HCT116 (cell line): ENCODE measurements around the gene MCM8. TPM values are rescaled to one million over a fixed set of nuclear protein-coding genes. Genes with fewer than 3 reads are reported as not detected.

ENCODE experiments used
- ATAC-seq: fragments of 200-7000 bp; cut with Tn5 transposase; 2 replicates; pipeline ENCODE4 v1.9.1; 2020; ENCODE audit warnings: mild to moderate bottlenecking, moderate library complexity
- BruUV-seq: library from RNA; stranded (reverse); fragments of 400-500 nt; replicated peaks from 2 replicates; lab custom pipeline; 2021; lab: Mats Ljungman, UMichigan
- CTCF ChIA-PET: fragments of 300-600 bp; sonication (Branson Sonifier 250); formaldehyde crosslinking; loops from one replicate; lab custom pipeline; 2021; ENCODE audit warnings: antibody characterized with exemption; lab: Charles Lee
- POLR2A ChIA-PET: fragments of 300-600, 350-600 bp; sonication (Branson Sonifier 250); formaldehyde crosslinking; loops from one replicate; lab custom pipeline; 2021; ENCODE audit warnings: antibody characterized with exemption; lab: Charles Lee
- RAD21 ChIA-PET, 2 experiments: fragments of 300-600 bp; sonication (Branson Sonifier 250); formaldehyde crosslinking; loops; one replicate each; lab custom pipeline; 2023; ENCODE audit warnings: low total read pairs in 2 of 2; ENCODE audit not compliant: uncharacterized antibody in 2 of 2, unreplicated experiment in 2 of 2, low non-redundant PET in 1 of 2; lab: Charles Lee
- DNase-seq: peaks from one replicate; pipeline ENCODE4 v3.0.0-alpha.2; 2010; ENCODE audit warnings: low read depth, low spot score
- H2AFZ ChIP-seq: fragments of 200-600 bp; shearing (Covaris generic), sonication (generic); 2 replicates; pipeline ENCODE4 v1.6.1; 2017; ENCODE audit warnings: low read depth, mixed run types, mixed read lengths, antibody characterized with exemption, low read length; ENCODE audit not compliant: poor library complexity, severe bottlenecking
- H3K27ac ChIP-seq: 2 replicates; pipeline ENCODE4 v1.5.1; 2012; ENCODE audit warnings: low read depth, low read length
- H3K27me3 ChIP-seq: fragments of 200-600 bp; sonication (generic); 2 replicates; pipeline ENCODE4 v1.6.1; 2016; ENCODE audit warnings: mixed run types, low read length, mixed read lengths; ENCODE audit not compliant: insufficient read depth
- H3K36me3 ChIP-seq, 2 experiments: fragments of 200-500 bp in 1 of 2; fragments of 200-600 bp in 1 of 2; sonication (Bioruptor generic) in 1 of 2; sonication (generic) in 1 of 2; 2 replicates each; pipeline versions ENCODE4 v1.5.1 to v1.6.1; 2014 to 2016; ENCODE audit warnings: low read length in 2 of 2, inconsistent platforms in 1 of 2, mixed read lengths in 1 of 2, mixed run types in 1 of 2; ENCODE audit not compliant: insufficient read depth in 2 of 2, control insufficient read depth in 1 of 2
- H3K4me1 ChIP-seq, 2 experiments: fragments of 200-600 bp in 1 of 2; sonication (generic) in 1 of 2; 2 replicates each; pipeline versions ENCODE4 v1.5.1 to v1.6.1; 2012 to 2017; ENCODE audit warnings: low read length in 2 of 2, inconsistent platforms in 1 of 2, mild to moderate bottlenecking in 1 of 2, mixed read lengths in 1 of 2, mixed run types in 1 of 2, moderate library complexity in 1 of 2; ENCODE audit not compliant: insufficient read depth in 2 of 2, control insufficient read depth in 1 of 2
- H3K4me2 ChIP-seq: fragments of 200-600 bp; sonication (generic); 2 replicates; pipeline ENCODE4 v1.6.1; 2017; ENCODE audit warnings: mixed run types, low read length, mixed read lengths
- H3K4me3 ChIP-seq, 2 experiments: fragments of 200-600 bp in 1 of 2; sonication (generic) in 1 of 2; replicated peaks in 1 of 2; 2 replicates each; pipeline ENCODE4 v1.5.1; 2011 to 2016; ENCODE audit warnings: low read length in 2 of 2, control low read depth in 1 of 2, low read depth in 1 of 2, mild to moderate bottlenecking in 1 of 2, mixed read lengths in 1 of 2, mixed run types in 1 of 2
- H3K79me2 ChIP-seq: fragments of 200-600 bp; sonication (generic); 2 replicates; pipeline ENCODE4 v1.6.1; 2017; ENCODE audit warnings: mild to moderate bottlenecking, mixed run types, low read length, moderate library complexity, mixed read lengths; ENCODE audit not compliant: insufficient read depth
- H3K9ac ChIP-seq: fragments of 200-600 bp; sonication (generic); 2 replicates; pipeline ENCODE4 v1.6.1; 2016; ENCODE audit warnings: low read length, mixed read lengths
- H3K9me2 ChIP-seq: fragments of 200-600 bp; sonication (generic), shearing (Covaris generic); 2 replicates; pipeline ENCODE4 v1.6.1; 2017; ENCODE audit warnings: mixed run types, mild to moderate bottlenecking, moderate library complexity; ENCODE audit not compliant: insufficient read depth
- H3K9me3 ChIP-seq, 2 experiments: fragments of 200-500 bp in 1 of 2; fragments of 200-600 bp in 1 of 2; sonication (Bioruptor generic) in 1 of 2; sonication (generic) in 1 of 2; 2 replicates each; pipeline ENCODE4 v1.6.1; 2014 to 2017; ENCODE audit warnings: low read length in 2 of 2, mixed read lengths in 2 of 2, inconsistent platforms in 1 of 2, low read depth in 1 of 2, mild to moderate bottlenecking in 1 of 2, mixed run types in 1 of 2, moderate library complexity in 1 of 2; ENCODE audit not compliant: control insufficient read depth in 1 of 2, insufficient read depth in 1 of 2
- H4K20me1 ChIP-seq: fragments of 200-600 bp; sonication (generic), shearing (Covaris generic); 2 replicates; pipeline ENCODE4 v1.6.1; 2017; ENCODE audit warnings: mixed run types, mild to moderate bottlenecking, moderate library complexity; ENCODE audit not compliant: insufficient read depth
- ELF1 ChIP-seq: IDR thresholded peaks from 2 replicates; pipeline ENCODE4 v1.6.1; 2012; ENCODE audit warnings: low read depth, borderline replicate concordance
- EZH2 ChIP-seq: fragments of 200-600 bp; sonication (generic); IDR thresholded peaks from 2 replicates; pipeline ENCODE4 v1.6.1; 2017; ENCODE audit warnings: antibody characterized with exemption, mixed run types
- EZH2phosphoT487 ChIP-seq: fragments of 200-600 bp; IDR thresholded peaks from 2 replicates; pipeline ENCODE4 v1.6.1; 2018; ENCODE audit warnings: antibody characterized with exemption, borderline replicate concordance
- FOSL1 ChIP-seq: IDR thresholded peaks from 2 replicates; pipeline ENCODE4 v1.6.1; 2012; ENCODE audit warnings: low read depth
- SIN3A ChIP-seq: IDR thresholded peaks from 2 replicates; pipeline ENCODE4 v1.6.1; 2012; ENCODE audit warnings: low read depth
- SRF ChIP-seq: IDR thresholded peaks from 2 replicates; pipeline ENCODE4 v1.6.1; 2012; ENCODE audit warnings: low read depth
- TCF7L2 ChIP-seq: IDR thresholded peaks from 2 replicates; pipeline ENCODE4 v1.7.0; 2011; ENCODE audit warnings: borderline replicate concordance, inconsistent platforms; ENCODE audit not compliant: insufficient read depth, insufficient read length; ENCODE audit errors: extremely low read depth
- ZFX ChIP-seq: fragments of 450-650 bp; IDR thresholded peaks from 2 replicates; pipeline ENCODE4 v1.6.1; 2017
- ZNF274 ChIP-seq: fragments of 200-500 bp; sonication (Bioruptor generic); IDR thresholded peaks from 2 replicates; pipeline ENCODE4 v1.6.1; 2014; ENCODE audit warnings: mild to moderate bottlenecking, low read depth, low read length, inconsistent platforms
- intact Hi-C: fragments of 100-400 bp; cut with micrococcal nuclease; formaldehyde crosslinking; loops from 2 replicates; pipeline ENCODE4 v1.10.0; 2022
- total RNA-seq: library from RNA; stranded (reverse); gene quantifications from one replicate; pipeline ENCODE4 v1.2.1, GENCODE V29; 2021; ENCODE audit not compliant: unreplicated experiment
- TF ChIP-seq, protein P1 (sequence below): IDR thresholded peaks from 2 replicates; pipeline ENCODE4 v1.6.1; 2011; ENCODE audit warnings: mild to moderate bottlenecking, low read length, moderate library complexity; ENCODE audit not compliant: insufficient replicate concordance; ENCODE audit errors: extremely low read depth
- TF ChIP-seq, protein P2 (sequence below), 3 experiments: fragments of 200-600 bp in 1 of 3; sonication (generic) in 1 of 3; IDR thresholded peaks in 2 of 3; conservative IDR thresholded peaks in 1 of 3; 2 replicates each; pipeline ENCODE4 v1.5.1; 2012 to 2017; ENCODE audit warnings: low read depth in 2 of 3, low read length in 2 of 3, antibody characterized with exemption in 1 of 3, borderline replicate concordance in 1 of 3, control low read depth in 1 of 3, mild to moderate bottlenecking in 1 of 3, mixed read lengths in 1 of 3, mixed run types in 1 of 3, moderate library complexity in 1 of 3; ENCODE audit not compliant: insufficient read depth in 1 of 3
- TF ChIP-seq, protein P3 (sequence below): IDR thresholded peaks from 2 replicates; pipeline ENCODE4 v1.6.1; 2012

MCM8 gene
- total RNA-seq, 1 experiment from 2014 or later = 21.9 TPM

DNA sequence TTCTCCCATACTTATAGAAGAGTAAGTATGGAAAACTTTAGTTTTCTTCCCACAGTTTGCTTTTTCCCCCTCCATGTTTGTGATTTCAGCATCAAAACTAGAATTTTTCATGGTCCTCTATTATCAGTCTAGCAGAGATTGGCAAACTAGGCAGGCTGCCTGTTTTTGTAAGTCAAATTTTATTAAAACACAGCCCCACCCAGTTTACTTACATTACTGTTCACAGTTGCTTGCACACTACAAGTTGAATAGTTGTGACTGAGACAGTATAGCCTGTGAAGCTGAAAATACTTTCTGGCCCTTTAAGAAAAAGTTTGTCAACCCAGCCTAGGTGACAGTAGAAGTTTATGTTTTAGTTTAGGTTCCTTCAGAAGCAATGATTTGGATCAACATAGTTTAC lies 19.5 kb downstream of the MCM8 start:
- H3K79me2 ChIP-seq = peaks cover 17% of the 10 kb centered on the region
- no peaks in the 10 kb centered on the region for H3K27me3 ChIP-seq
- intact Hi-C loops = no loop called here
- ATAC-seq (no peak), DNase-seq (no peak)
- BruUV-seq = no TSS peak
- H3K9me3 ChIP-seq = no peaks in the 10 kb centered on the region
- ChIA-PET CTCF (no interaction called here), POLR2A (no interaction called here), RAD21 (no interaction called here)
- peaks cover 12 to 29% of the 10 kb centered on the region in 2 experiments for H3K36me3 ChIP-seq
- H3K4me2 ChIP-seq = no peak overlapping the region
- peaks cover 0 to 4% of the 10 kb centered on the region in 2 experiments; a peak in 1 of 4 replicates for H3K4me1 ChIP-seq
- H3K9ac ChIP-seq = no peak overlapping the region
- no peak overlapping the region; the same call in 1 of the 2 replicates for H3K27ac ChIP-seq
- H3K9me2 ChIP-seq = no peaks in the 10 kb centered on the region
- peaks cover 4% of the 10 kb centered on the region; the same call in 1 of the 2 replicates for H4K20me1 ChIP-seq
- no peak overlapping the region for H2AFZ ChIP-seq
- no peak overlapping the region for H3K4me3 ChIP-seq
- TF ChIP-seq SIN3A = no peak

DNA sequence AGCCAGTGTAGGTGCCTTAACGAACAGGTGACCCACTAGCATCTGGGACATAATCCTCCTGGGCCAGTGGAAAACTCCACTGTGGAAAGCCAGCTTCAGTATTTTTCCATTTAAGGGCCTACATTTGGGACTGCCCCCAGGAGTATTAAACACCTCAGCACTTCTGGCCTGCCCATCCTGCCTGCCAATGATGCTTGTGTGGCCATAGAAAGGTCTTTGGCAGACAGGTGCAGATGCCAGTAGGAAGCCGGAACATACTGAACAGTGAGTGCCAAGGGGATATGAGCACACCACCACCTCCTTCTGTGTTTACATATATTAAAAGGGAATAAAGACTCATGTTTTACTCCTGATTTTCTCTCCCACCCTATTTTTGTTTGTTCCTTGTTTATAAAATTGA lies 19.9 kb downstream of the MCM8 start:
- no TSS peak for BruUV-seq
- ChIA-PET CTCF (no interaction called here), RAD21 (no interaction called here)
- TF ChIP-seq FOSL1 = no peak
- no peak for TF ChIP-seq EZH2phosphoT487
- TF ChIP-seq, protein P1, sequence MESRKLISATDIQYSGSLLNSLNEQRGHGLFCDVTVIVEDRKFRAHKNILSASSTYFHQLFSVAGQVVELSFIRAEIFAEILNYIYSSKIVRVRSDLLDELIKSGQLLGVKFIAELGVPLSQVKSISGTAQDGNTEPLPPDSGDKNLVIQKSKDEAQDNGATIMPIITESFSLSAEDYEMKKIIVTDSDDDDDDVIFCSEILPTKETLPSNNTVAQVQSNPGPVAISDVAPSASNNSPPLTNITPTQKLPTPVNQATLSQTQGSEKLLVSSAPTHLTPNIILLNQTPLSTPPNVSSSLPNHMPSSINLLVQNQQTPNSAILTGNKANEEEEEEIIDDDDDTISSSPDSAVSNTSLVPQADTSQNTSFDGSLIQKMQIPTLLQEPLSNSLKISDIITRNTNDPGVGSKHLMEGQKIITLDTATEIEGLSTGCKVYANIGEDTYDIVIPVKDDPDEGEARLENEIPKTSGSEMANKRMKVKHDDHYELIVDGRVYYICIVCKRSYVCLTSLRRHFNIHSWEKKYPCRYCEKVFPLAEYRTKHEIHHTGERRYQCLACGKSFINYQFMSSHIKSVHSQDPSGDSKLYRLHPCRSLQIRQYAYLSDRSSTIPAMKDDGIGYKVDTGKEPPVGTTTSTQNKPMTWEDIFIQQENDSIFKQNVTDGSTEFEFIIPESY = no peak
- TF ChIP-seq ZNF274 = no peak
- no peak for TF ChIP-seq EZH2
- TF ChIP-seq TCF7L2 = no peak
- TF ChIP-seq, protein P2, sequence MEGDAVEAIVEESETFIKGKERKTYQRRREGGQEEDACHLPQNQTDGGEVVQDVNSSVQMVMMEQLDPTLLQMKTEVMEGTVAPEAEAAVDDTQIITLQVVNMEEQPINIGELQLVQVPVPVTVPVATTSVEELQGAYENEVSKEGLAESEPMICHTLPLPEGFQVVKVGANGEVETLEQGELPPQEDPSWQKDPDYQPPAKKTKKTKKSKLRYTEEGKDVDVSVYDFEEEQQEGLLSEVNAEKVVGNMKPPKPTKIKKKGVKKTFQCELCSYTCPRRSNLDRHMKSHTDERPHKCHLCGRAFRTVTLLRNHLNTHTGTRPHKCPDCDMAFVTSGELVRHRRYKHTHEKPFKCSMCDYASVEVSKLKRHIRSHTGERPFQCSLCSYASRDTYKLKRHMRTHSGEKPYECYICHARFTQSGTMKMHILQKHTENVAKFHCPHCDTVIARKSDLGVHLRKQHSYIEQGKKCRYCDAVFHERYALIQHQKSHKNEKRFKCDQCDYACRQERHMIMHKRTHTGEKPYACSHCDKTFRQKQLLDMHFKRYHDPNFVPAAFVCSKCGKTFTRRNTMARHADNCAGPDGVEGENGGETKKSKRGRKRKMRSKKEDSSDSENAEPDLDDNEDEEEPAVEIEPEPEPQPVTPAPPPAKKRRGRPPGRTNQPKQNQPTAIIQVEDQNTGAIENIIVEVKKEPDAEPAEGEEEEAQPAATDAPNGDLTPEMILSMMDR (IDR thresholded peaks at IDR 0.05 in 2 of 3, conservative IDR thresholded peaks at IDR 0.05 in 1 of 3; ENCODE audit: borderline replicate concordance in 1 of 3, insufficient read depth in 1 of 3, low read depth in 2 of 3, low read length in 2 of 3) = no peak
- no peak for TF ChIP-seq SRF
- TF ChIP-seq, protein P3, sequence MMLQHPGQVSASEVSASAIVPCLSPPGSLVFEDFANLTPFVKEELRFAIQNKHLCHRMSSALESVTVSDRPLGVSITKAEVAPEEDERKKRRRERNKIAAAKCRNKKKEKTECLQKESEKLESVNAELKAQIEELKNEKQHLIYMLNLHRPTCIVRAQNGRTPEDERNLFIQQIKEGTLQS = no peak
- no peak for TF ChIP-seq SIN3A
- TF ChIP-seq ELF1 = no peak
- no peak for TF ChIP-seq ZFX

More for the DNA sequence above, 19.9 kb downstream of the MCM8 start:
- Histone ChIP-seq H3K4me2 (no peak overlapping the region), H3K4me3 (no peak overlapping the region), H2AFZ (no peak overlapping the region), H3K27ac (no peak overlapping the region; the same call in 1 of the 2 replicates), H3K36me3 (peaks cover 9 to 29% of the 10 kb centered on the region in 2 experiments), H3K9me2 (no peaks in the 10 kb centered on the region), H3K27me3 (no peaks in the 10 kb centered on the region), H3K9me3 (no peaks in the 10 kb centered on the region), H4K20me1 (peaks cover 4% of the 10 kb centered on the region; the same call in 1 of the 2 replicates), H3K9ac (no peak overlapping the region), H3K4me1 (peaks cover 0 to 4% of the 10 kb centered on the region in 2 experiments; a peak in 1 of 4 replicates), H3K79me2 (peaks cover 13% of the 10 kb centered on the region)
- DNase-seq = no peak
- POLR2A ChIA-PET = no interaction called here
- no peak for ATAC-seq
- intact Hi-C loops = no loop called here
